ENCODE measurements around the gene ASB4. TPM values are rescaled to one million over a fixed set of nuclear protein-coding genes. Genes with fewer than 3 reads are reported as not detected.

Gene ASB4
- total RNA-seq, 4 donors from 2014 or later: 1.4 to 27.3 (median 17.9) TPM

DNA sequence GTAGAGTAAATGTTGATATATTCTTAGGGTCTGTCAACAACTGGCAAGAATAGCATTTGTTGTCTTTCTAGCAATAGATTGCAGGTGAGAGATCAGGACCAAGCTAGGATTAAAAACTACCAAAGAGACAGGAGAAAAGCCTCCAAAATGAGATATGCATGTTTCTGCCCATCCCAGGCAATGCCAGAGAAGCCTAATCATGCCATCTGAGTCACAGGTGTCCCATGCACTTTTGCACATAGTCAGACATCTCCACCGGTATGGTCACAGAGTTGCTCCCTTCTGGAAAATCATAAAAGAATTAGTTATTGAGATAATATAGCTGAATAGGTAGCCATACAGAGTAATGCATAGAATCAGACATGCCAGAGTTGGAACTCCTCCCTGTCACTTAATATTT lies 59.9 kb downstream of the ASB4 start:
- TF ChIP-seq POLR2A (IDR thresholded peaks at IDR 0.05) (no peak), CTCF (IDR thresholded peaks at IDR 0.05 in 4 of 5, conservative IDR thresholded peaks at IDR 0.05 in 1 of 5) (no peak)
- in situ Hi-C loops (cut with MboI; ENCODE audit: low sequenced_read_pairs in 4 of 4): loop anchor here in 1 of 4 donors (10.0 kb wide), 1 partner anchor 49 kb away; the partner anchor contains the start of gene PDK4
- intact Hi-C loops (cut with DNase I; ENCODE audit: low total_unique reads): loop anchor here (1.0 to 2.0 kb wide), 2 partner anchors 19 to 139 kb away; no protein-coding TSS in a partner anchor
- H3K4me3 ChIP-seq: peak overlapping the region; percentile 45 to 55 (median 46)
- H3K4me1 ChIP-seq: peaks cover 55 to 58% of the 10 kb centered on the region in 2 donors
- ATAC-seq (no peak), DNase-seq (no peak)
- no peaks in the 10 kb centered on the region for H3K36me3 ChIP-seq
- H3K27me3 ChIP-seq: no peaks in the 10 kb centered on the region
- no peaks in the 10 kb centered on the region for H3K9me3 ChIP-seq
- peak overlapping the region; percentile 92 to 100 (median 94) for H3K27ac ChIP-seq

- peak overlapping the region; percentile 0 to 23 (median 15) for H3K4me3 ChIP-seq
- peaks cover 64 to 67% of the 10 kb centered on the region in 2 donors for H3K4me1 ChIP-seq
- no peaks in the 10 kb centered on the region for H3K9me3 ChIP-seq
- intact Hi-C loops (cut with DNase I; ENCODE audit: low total_unique reads) (no loop called here), in situ Hi-C loops (cut with MboI; ENCODE audit: low sequenced_read_pairs in 4 of 4) (loop anchor here in 1 of 4 donors (10.0 kb wide), 1 partner anchor 48 kb away; the partner anchor contains the start of gene PDK4)
- DNase-seq (no peak), ATAC-seq (no peak)
- no peak for TF ChIP-seq POLR2A (IDR thresholded peaks at IDR 0.05)
- no peak for TF ChIP-seq CTCF (IDR thresholded peaks at IDR 0.05 in 4 of 5, conservative IDR thresholded peaks at IDR 0.05 in 1 of 5)
- no peaks in the 10 kb centered on the region for H3K27me3 ChIP-seq
- no peaks in the 10 kb centered on the region for H3K36me3 ChIP-seq
- peak overlapping the region; percentile 92 to 100 (median 94) for H3K27ac ChIP-seq
These were observed 60.9 kb downstream of the ASB4 start for GRCh38 chr7:95546647-95547046.

- H3K27ac ChIP-seq: peak overlapping the region; percentile 92 to 100 (median 94)
- H3K9me3 ChIP-seq: no peaks in the 10 kb centered on the region
- intact Hi-C loops (cut with DNase I; ENCODE audit: low total_unique reads) (no loop called here), in situ Hi-C loops (cut with MboI; ENCODE audit: low sequenced_read_pairs in 4 of 4) (loop anchor here in 1 of 4 donors (10.0 kb wide), 1 partner anchor 47 kb away; the partner anchor contains the start of gene PDK4)
- H3K4me3 ChIP-seq: no peak overlapping the region
- H3K36me3 ChIP-seq: no peaks in the 10 kb centered on the region
- ATAC-seq (no peak), DNase-seq (no peak)
- no peaks in the 10 kb centered on the region for H3K27me3 ChIP-seq
- TF ChIP-seq CTCF (IDR thresholded peaks at IDR 0.05 in 4 of 5, conservative IDR thresholded peaks at IDR 0.05 in 1 of 5): no peak
- no peak for TF ChIP-seq POLR2A (IDR thresholded peaks at IDR 0.05)
- peaks cover 67 to 68% of the 10 kb centered on the region in 2 donors for H3K4me1 ChIP-seq
These were observed 61.9 kb downstream of the ASB4 start for GRCh38 chr7:95547361-95548348.

DNA sequence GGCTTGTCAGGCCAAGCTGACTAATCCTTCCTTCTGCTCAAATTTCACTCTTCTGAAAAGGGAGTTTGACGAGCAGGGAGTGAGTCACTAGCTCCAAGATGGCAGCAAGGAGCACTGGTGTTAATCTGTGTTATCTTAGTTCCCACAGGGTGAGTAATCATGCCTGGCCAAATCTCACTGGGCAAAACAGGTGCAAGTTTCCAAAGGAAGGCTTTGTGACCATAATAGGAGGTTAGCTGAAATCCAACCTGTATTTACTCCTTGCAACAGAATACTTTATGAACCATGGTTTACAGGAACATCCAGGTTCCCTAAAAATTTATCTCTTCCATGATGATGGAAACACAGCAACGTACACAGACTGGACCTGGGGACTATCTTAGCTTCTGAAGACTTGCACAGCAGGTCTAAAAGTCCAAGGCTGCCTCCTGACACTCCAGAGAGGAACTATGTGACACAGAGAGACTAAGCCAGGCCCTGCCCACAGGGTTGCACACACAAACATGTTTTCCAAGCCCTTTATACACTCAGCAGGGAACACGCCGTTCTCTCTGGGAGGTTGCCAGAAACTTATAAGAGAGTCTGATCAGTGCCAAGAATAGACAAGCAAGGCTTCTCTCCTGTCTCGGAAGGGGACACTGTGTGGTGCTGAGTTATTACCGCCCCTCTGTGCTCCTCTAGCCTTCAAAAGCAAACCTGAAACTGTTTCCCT lies 64.2 kb downstream of the ASB4 start:
- no peaks in the 10 kb centered on the region for H3K9me3 ChIP-seq
- DNase-seq (peak; percentile 97 to 98), ATAC-seq (peak; percentile 88 to 90)
- in situ Hi-C loops (cut with MboI; ENCODE audit: low sequenced_read_pairs in 4 of 4): loop anchor here in 2 of 4 donors (5.0 to 10.0 kb wide), 2 partner anchors 45 to 47 kb away; partner anchors contain the start of gene PDK4 (in 2 of the 2)
- TF ChIP-seq CTCF (IDR thresholded peaks at IDR 0.05 in 4 of 5, conservative IDR thresholded peaks at IDR 0.05 in 1 of 5) (no peak), POLR2A (IDR thresholded peaks at IDR 0.05) (peak; percentile 47 to 84)
- no peaks in the 10 kb centered on the region for H3K36me3 ChIP-seq
- peak overlapping the region; percentile 92 to 100 (median 94) for H3K27ac ChIP-seq
- H3K27me3 ChIP-seq: no peaks in the 10 kb centered on the region
- intact Hi-C loops (cut with DNase I; ENCODE audit: low total_unique reads): loop anchor here (1.0 to 2.0 kb wide), 5 partner anchors 29 to 110 kb away; partner anchors contain the start of gene PDK4
- peaks cover 63 to 66% of the 10 kb centered on the region in 2 donors for H3K4me1 ChIP-seq
- H3K4me3 ChIP-seq: peak overlapping the region; percentile 20 to 42 (median 36)
